ENCODE measurements around the gene USHBP1. TPM values are rescaled to one million over a fixed set of nuclear protein-coding genes. Genes with fewer than 3 reads are reported as not detected.

The USHBP1 gene
- total and polyA plus RNA-seq, 2 of the 13 experiments (the other 11 are each of a cell fraction or from before 2014, with no cell fraction given) = 0.15 to 1.5 TPM

DNA sequence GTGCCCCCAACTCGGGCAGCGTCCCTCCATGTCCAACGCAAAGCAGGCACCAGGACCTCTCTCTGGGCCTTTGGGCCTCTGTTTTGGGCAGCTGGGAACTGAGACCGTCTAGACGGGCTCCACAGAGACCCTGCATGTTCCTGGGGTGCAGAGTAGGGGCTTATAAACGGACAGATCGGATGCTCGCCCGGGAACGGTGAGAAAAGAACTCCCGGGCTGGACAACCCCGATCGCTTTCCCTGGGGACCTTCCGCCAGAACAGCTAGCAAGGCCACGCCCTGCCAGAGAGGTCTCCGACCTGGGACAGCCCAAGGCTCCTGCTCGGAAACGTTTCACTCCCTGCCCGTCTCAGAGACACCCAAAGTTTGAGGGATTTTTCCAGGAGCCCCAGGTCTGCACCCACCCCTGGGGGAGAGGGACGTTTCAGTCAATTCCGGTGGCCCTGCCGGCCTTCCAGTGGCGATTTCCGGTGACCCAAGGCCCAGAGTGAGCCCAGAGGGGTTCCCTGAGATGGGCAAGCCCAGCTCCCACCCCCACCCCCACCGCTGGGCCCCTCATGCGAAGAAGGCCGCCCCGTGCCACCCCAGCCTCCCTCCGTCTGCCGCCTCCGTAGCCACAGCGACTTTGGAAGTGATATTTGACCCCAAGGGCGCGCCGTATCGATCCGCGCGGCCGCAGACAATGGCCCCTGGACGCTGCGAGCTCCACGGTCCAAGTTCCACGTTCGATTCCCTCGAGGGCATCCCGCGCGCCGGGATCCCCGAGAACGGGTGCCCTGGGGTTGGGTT is 20.5 kb downstream of the USHBP1 start (continued):
- TF ChIP-seq, protein P1, sequence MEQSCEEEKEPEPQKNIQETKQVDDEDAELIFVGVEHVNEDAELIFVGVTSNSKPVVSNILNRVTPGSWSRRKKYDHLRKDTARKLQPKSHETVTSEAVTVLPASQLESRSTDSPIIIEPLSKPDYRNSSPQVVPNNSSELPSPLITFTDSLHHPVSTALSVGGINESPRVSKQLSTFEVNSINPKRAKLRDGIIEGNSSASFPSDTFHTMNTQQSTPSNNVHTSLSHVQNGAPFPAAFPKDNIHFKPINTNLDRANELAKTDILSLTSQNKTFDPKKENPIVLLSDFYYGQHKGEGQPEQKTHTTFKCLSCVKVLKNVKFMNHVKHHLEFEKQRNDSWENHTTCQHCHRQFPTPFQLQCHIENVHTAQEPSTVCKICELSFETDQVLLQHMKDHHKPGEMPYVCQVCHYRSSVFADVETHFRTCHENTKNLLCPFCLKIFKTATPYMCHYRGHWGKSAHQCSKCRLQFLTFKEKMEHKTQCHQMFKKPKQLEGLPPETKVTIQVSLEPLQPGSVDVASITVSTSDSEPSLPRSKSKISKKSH (CRISPR knock-in tag; IDR thresholded peaks at IDR 0.05; ENCODE audit: borderline replicate concordance) = 0 out of 2 replicates have a peak, but pooled peaks have one; percentile 35
- peak; percentile 62 for TF ChIP-seq ASH2L (IDR thresholded peaks at IDR 0.05; ENCODE audit: insufficient read length, low read depth, low read length)
- TF ChIP-seq ZNF724P (CRISPR knock-in tag; IDR thresholded peaks at IDR 0.05; ENCODE audit: borderline replicate concordance) = no peak
- TF ChIP-seq ZBTB7B (CRISPR knock-in tag; IDR thresholded peaks at IDR 0.05) = peak; percentile 82; the same call in 1 of the 2 replicates
- TF ChIP-seq, protein P2, sequence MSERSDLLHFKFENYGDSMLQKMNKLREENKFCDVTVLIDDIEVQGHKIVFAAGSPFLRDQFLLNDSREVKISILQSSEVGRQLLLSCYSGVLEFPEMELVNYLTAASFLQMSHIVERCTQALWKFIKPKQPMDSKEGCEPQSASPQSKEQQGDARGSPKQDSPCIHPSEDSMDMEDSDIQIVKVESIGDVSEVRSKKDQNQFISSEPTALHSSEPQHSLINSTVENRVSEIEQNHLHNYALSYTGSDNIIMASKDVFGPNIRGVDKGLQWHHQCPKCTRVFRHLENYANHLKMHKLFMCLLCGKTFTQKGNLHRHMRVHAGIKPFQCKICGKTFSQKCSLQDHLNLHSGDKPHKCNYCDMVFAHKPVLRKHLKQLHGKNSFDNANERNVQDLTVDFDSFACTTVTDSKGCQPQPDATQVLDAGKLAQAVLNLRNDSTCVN (CRISPR knock-in tag; IDR thresholded peaks at IDR 0.05; ENCODE audit: borderline replicate concordance) = no peak
- TF ChIP-seq GATAD1 (CRISPR knock-in tag; IDR thresholded peaks at IDR 0.05) = peak; percentile 60; the same call in 1 of the 2 replicates
- TF ChIP-seq NFATC3 (CRISPR knock-in tag; IDR thresholded peaks at IDR 0.05) = no peak
- TF ChIP-seq ZNF878 (CRISPR knock-in tag; IDR thresholded peaks at IDR 0.05) = no peak
- TF ChIP-seq, protein P3, sequence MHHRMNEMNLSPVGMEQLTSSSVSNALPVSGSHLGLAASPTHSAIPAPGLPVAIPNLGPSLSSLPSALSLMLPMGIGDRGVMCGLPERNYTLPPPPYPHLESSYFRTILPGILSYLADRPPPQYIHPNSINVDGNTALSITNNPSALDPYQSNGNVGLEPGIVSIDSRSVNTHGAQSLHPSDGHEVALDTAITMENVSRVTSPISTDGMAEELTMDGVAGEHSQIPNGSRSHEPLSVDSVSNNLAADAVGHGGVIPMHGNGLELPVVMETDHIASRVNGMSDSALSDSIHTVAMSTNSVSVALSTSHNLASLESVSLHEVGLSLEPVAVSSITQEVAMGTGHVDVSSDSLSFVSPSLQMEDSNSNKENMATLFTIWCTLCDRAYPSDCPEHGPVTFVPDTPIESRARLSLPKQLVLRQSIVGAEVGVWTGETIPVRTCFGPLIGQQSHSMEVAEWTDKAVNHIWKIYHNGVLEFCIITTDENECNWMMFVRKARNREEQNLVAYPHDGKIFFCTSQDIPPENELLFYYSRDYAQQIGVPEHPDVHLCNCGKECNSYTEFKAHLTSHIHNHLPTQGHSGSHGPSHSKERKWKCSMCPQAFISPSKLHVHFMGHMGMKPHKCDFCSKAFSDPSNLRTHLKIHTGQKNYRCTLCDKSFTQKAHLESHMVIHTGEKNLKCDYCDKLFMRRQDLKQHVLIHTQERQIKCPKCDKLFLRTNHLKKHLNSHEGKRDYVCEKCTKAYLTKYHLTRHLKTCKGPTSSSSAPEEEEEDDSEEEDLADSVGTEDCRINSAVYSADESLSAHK (CRISPR knock-in tag; IDR thresholded peaks at IDR 0.05; ENCODE audit: borderline replicate concordance) = no peak
- no peak for TF ChIP-seq SNRNP70 (IDR thresholded peaks at IDR 0.05; ENCODE audit: low read depth, low read length)
- no peak for TF ChIP-seq ZNF446 (CRISPR knock-in tag; IDR thresholded peaks at IDR 0.05)
- TF ChIP-seq TOE1 (CRISPR knock-in tag; IDR thresholded peaks at IDR 0.05) = no peak
- TF ChIP-seq CCDC6 (CRISPR knock-in tag; IDR thresholded peaks at IDR 0.05) = no peak
- TF ChIP-seq, protein P4, sequence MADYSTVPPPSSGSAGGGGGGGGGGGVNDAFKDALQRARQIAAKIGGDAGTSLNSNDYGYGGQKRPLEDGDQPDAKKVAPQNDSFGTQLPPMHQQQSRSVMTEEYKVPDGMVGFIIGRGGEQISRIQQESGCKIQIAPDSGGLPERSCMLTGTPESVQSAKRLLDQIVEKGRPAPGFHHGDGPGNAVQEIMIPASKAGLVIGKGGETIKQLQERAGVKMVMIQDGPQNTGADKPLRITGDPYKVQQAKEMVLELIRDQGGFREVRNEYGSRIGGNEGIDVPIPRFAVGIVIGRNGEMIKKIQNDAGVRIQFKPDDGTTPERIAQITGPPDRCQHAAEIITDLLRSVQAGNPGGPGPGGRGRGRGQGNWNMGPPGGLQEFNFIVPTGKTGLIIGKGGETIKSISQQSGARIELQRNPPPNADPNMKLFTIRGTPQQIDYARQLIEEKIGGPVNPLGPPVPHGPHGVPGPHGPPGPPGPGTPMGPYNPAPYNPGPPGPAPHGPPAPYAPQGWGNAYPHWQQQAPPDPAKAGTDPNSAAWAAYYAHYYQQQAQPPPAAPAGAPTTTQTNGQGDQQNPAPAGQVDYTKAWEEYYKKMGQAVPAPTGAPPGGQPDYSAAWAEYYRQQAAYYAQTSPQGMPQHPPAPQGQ (CRISPR knock-in tag; IDR thresholded peaks at IDR 0.05; ENCODE audit: borderline replicate concordance) = no peak
- 0 out of 2 replicates have a peak, but pooled peaks have one; percentile 1 for TF ChIP-seq ZZZ3 (CRISPR knock-in tag; IDR thresholded peaks at IDR 0.05; ENCODE audit: borderline replicate concordance)
- no peak for TF ChIP-seq PHF5A (CRISPR knock-in tag; IDR thresholded peaks at IDR 0.05; ENCODE audit: low read depth, unreplicated experiment)
- TF ChIP-seq MIXL1 (CRISPR knock-in tag; IDR thresholded peaks at IDR 0.05) = 0 out of 2 replicates have a peak, but pooled peaks have one; percentile 36
- TF ChIP-seq EEA1 (CRISPR knock-in tag; IDR thresholded peaks at IDR 0.05; ENCODE audit: borderline replicate concordance) = no peak
- TF ChIP-seq GATA4 (IDR thresholded peaks at IDR 0.05; ENCODE audit: borderline replicate concordance, low read depth) = no peak
- TF ChIP-seq IKZF4 (CRISPR knock-in tag; IDR thresholded peaks at IDR 0.05; ENCODE audit: borderline replicate concordance, low read depth, not compliant biosample characterization) = no peak

Measured in HepG2 (cell line).